NCI-H748 (cell line): ENCODE results near the gene LMO1.

Experiments used
- DNase-seq: peaks from one replicate; lab custom pipeline; 2025; ENCODE audit not compliant: unreplicated experiment; lab: John Stamatoyannopoulos, UW

Gene LMO1

GRCh38 chr11:8266246-8267241, 2.9 kb upstream of the LMO1 start:
- DNase-seq = no peak

- no peak for DNase-seq
Observed at GRCh38 chr11:8265681-8266241, 2.1 kb upstream of the LMO1 start.

- peak; percentile 64 for DNase-seq
Observed at GRCh38 chr11:8263109-8263768, 439 bp downstream of the LMO1 start.

- peak; percentile 83 for DNase-seq
Observed at GRCh38 chr11:8262552-8263108, 1.0 kb downstream of the LMO1 start.

GRCh38 chr11:8261921-8262551, 1.6 kb downstream of the LMO1 start:
- no peak for DNase-seq

- no peak for DNase-seq
Observed at GRCh38 chr11:8261291-8261690, 2.4 kb downstream of the LMO1 start.

- DNase-seq = no peak
Observed at GRCh38 chr11:8260202-8260966, 3.3 kb downstream of the LMO1 start.

GRCh38 chr11:8259306-8259959, 4.2 kb downstream of the LMO1 start:
- DNase-seq = no peak

- no peak for DNase-seq
Observed at GRCh38 chr11:8258784-8259183, 4.9 kb downstream of the LMO1 start.

GRCh38 chr11:8258289-8258688, 5.4 kb downstream of the LMO1 start:
- DNase-seq = no peak

- no peak for DNase-seq
Observed at GRCh38 chr11:8257003-8257664, 6.5 kb downstream of the LMO1 start.

- no peak for DNase-seq
Observed at GRCh38 chr11:8256271-8257002, 7.2 kb downstream of the LMO1 start.

GRCh38 chr11:8253566-8253965, 10.1 kb downstream of the LMO1 start:
- no peak for DNase-seq

- no peak for DNase-seq
Observed at GRCh38 chr11:8252946-8253345, 10.7 kb downstream of the LMO1 start.

- no peak for DNase-seq
Observed at GRCh38 chr11:8252388-8252787, 11.3 kb downstream of the LMO1 start.

- DNase-seq = no peak
Observed at GRCh38 chr11:8251616-8252295, 11.9 kb downstream of the LMO1 start.

- no peak for DNase-seq
Observed at GRCh38 chr11:8250981-8251615, 12.6 kb downstream of the LMO1 start.

- no peak for DNase-seq
Observed at GRCh38 chr11:8250434-8250833, 13.2 kb downstream of the LMO1 start.
